GM23338 (cell line): Measurements from ENCODE around the gene MCRIP1.

Source experiments
- CREB1 ChIP-seq: fragments of 250-450 bp; sonication (Bioruptor Pico); IDR thresholded peaks from 2 replicates; pipeline ENCODE4 v1.5.0; 2020; ENCODE audit warnings: low read depth, mild to moderate bottlenecking, moderate library complexity
- EZH2 ChIP-seq: fragments of 200-600 bp; sonication (generic); IDR thresholded peaks from one replicate; pipeline ENCODE4 v1.8.0; 2017; ENCODE audit warnings: antibody characterized with exemption, mild to moderate bottlenecking, low read depth; ENCODE audit not compliant: unreplicated experiment
- EZH2phosphoT487 ChIP-seq: fragments of 200-600 bp; sonication (generic); IDR thresholded peaks from one replicate; pipeline ENCODE4 v1.8.1; 2018; ENCODE audit warnings: antibody characterized with exemption; ENCODE audit not compliant: unreplicated experiment
- JUNB ChIP-seq: IDR thresholded peaks from one replicate; pipeline ENCODE4 v1.6.1; 2016; ENCODE audit warnings: antibody characterized with exemption; ENCODE audit not compliant: unreplicated experiment
- POLR2AphosphoS5 ChIP-seq: IDR thresholded peaks from 2 replicates; pipeline ENCODE4 v1.6.1; 2016; ENCODE audit warnings: antibody characterized with exemption, low read depth
- STAT1 ChIP-seq: IDR thresholded peaks from one replicate; pipeline ENCODE4 v1.6.1; 2016; ENCODE audit warnings: antibody characterized with exemption; ENCODE audit not compliant: unreplicated experiment
- ZNF114 ChIP-seq: fragments of 250-450 bp; sonication (Bioruptor Pico); IDR thresholded peaks from 2 replicates; pipeline ENCODE4 v1.5.0; 2020; ENCODE audit warnings: mild to moderate bottlenecking, moderate library complexity
- ZNF331 ChIP-seq: fragments of 250-450 bp; sonication (Bioruptor Pico); IDR thresholded peaks from 2 replicates; pipeline ENCODE4 v1.5.0; 2020; ENCODE audit warnings: low read depth, mild to moderate bottlenecking, moderate library complexity
- TF ChIP-seq, protein P1 (sequence below), 2 experiments: fragments of 200-600 bp in 1 of 2; sonication (generic) in 1 of 2; conservative IDR thresholded peaks; 2 replicates each; pipeline versions ENCODE4 v1.5.1 to v1.6.1; 2016 to 2017; ENCODE audit warnings: antibody characterized with exemption in 2 of 2, low read depth in 2 of 2, mild to moderate bottlenecking in 2 of 2, moderate library complexity in 1 of 2
- TF ChIP-seq, protein P2 (sequence below): IDR thresholded peaks from one replicate; pipeline ENCODE4 v1.6.1; 2018; ENCODE audit warnings: antibody characterized with exemption; ENCODE audit not compliant: unreplicated experiment
- TF ChIP-seq, protein P3 (sequence below): IDR thresholded peaks from 2 replicates; pipeline ENCODE4 v1.6.1; 2016; ENCODE audit warnings: antibody characterized with exemption

DNA sequence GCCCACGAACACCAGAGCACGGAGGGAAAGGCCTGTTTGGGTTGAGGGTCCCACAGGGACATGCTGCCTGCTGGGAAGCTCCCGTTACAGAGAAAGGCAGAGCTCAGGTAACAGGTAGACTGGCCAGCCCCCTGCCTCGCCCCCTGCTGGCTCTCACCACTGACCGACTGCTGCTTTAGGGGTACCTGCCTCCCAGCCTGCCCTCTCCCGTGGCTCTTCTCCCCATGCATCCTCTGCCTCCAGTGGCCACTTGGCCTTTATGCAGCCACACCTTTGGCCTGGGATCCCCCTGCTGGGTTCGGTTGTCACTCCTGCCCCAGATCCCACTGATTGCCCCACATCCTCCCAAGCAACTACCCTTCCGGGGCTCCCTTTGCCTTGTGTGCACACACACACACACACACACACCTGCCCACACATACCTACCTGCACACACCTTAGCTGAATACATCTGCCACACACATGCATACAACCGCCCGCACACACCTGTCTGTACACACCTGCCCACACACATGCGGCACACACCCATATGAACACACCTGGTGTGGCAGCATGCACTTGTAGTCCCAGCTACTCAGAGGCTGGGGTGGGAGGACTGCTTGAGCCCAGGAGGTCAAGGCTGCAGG is 7.1 kb downstream of the MCRIP1 start:
- TF ChIP-seq, protein P1, sequence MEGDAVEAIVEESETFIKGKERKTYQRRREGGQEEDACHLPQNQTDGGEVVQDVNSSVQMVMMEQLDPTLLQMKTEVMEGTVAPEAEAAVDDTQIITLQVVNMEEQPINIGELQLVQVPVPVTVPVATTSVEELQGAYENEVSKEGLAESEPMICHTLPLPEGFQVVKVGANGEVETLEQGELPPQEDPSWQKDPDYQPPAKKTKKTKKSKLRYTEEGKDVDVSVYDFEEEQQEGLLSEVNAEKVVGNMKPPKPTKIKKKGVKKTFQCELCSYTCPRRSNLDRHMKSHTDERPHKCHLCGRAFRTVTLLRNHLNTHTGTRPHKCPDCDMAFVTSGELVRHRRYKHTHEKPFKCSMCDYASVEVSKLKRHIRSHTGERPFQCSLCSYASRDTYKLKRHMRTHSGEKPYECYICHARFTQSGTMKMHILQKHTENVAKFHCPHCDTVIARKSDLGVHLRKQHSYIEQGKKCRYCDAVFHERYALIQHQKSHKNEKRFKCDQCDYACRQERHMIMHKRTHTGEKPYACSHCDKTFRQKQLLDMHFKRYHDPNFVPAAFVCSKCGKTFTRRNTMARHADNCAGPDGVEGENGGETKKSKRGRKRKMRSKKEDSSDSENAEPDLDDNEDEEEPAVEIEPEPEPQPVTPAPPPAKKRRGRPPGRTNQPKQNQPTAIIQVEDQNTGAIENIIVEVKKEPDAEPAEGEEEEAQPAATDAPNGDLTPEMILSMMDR (conservative IDR thresholded peaks at IDR 0.05; ENCODE audit: low read depth in 2 of 2) = peak; percentile 33 to 49
- TF ChIP-seq EZH2phosphoT487 (no peak), POLR2AphosphoS5 (no peak), JUNB (no peak), EZH2 (no peak), STAT1 (no peak), CREB1 (CRISPR knock-in tag) (no peak), ZNF114 (no peak), ZNF331 (CRISPR knock-in tag) (no peak)
- TF ChIP-seq, protein P2, sequence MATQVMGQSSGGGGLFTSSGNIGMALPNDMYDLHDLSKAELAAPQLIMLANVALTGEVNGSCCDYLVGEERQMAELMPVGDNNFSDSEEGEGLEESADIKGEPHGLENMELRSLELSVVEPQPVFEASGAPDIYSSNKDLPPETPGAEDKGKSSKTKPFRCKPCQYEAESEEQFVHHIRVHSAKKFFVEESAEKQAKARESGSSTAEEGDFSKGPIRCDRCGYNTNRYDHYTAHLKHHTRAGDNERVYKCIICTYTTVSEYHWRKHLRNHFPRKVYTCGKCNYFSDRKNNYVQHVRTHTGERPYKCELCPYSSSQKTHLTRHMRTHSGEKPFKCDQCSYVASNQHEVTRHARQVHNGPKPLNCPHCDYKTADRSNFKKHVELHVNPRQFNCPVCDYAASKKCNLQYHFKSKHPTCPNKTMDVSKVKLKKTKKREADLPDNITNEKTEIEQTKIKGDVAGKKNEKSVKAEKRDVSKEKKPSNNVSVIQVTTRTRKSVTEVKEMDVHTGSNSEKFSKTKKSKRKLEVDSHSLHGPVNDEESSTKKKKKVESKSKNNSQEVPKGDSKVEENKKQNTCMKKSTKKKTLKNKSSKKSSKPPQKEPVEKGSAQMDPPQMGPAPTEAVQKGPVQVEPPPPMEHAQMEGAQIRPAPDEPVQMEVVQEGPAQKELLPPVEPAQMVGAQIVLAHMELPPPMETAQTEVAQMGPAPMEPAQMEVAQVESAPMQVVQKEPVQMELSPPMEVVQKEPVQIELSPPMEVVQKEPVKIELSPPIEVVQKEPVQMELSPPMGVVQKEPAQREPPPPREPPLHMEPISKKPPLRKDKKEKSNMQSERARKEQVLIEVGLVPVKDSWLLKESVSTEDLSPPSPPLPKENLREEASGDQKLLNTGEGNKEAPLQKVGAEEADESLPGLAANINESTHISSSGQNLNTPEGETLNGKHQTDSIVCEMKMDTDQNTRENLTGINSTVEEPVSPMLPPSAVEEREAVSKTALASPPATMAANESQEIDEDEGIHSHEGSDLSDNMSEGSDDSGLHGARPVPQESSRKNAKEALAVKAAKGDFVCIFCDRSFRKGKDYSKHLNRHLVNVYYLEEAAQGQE = no peak
- TF ChIP-seq, protein P3, sequence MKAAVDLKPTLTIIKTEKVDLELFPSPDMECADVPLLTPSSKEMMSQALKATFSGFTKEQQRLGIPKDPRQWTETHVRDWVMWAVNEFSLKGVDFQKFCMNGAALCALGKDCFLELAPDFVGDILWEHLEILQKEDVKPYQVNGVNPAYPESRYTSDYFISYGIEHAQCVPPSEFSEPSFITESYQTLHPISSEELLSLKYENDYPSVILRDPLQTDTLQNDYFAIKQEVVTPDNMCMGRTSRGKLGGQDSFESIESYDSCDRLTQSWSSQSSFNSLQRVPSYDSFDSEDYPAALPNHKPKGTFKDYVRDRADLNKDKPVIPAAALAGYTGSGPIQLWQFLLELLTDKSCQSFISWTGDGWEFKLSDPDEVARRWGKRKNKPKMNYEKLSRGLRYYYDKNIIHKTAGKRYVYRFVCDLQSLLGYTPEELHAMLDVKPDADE = no peak
